GM18873 (cell line): ENCODE measurements around the gene PM20D1.

Experiments
- ATAC-seq: cut with Tn5 transposase; IDR thresholded peaks from one replicate; pipeline ENCODE4 v1.9.1; 2021; ENCODE audit warnings: mild to moderate bottlenecking, moderate library complexity, moderate number of reproducible peaks; ENCODE audit not compliant: unreplicated experiment, low FRiP score

PM20D1 gene

DNA sequence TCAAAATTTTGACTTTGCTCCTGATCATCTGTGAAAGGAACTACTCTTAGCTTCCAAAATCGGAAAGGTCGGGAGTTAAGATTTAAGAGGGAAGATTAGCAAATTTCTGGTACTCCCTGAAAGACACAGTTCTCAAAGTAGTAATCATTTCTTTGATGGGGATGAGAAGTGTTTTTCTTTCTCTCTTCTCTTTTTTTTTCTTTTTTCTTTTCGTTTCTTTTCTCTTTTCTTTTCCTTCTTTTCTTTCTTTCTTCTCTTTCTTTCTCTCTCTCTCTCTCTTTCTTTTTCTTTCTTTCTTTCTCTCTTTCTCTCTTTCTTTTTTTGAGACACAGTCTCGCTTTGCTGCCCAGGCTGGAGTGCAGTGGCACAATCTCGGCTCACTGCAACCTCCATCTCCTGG is 69.6 kb downstream of the PM20D1 start:
- ATAC-seq: no peak
